Measurements from ENCODE around the gene SH2D1A. TPM values are rescaled to one million over a fixed set of nuclear protein-coding genes. Genes with fewer than 3 reads are reported as not detected.

Gene SH2D1A
- total RNA-seq, 4 donors from 2014 or later, result not detected

DNA sequence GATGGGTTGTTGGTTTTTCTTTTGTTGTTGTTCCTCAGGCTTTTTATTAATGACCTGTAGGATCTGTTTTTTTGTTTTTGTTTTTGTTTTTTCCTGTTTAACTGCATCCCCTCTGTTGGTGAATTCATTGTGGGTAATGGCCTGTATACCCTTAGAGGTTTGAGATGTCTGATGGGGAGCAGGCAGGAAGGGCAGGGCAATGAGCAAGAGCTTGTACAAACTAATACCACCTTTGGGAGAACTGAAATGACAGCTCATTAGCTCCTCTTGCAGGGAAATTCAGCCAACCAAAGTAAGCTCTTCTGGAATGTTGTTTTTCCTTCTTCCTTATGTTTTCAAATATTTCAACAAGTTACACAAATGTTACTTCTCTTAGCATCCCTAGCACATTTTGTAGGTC is 23.4 kb downstream of the SH2D1A start:
- no peaks in the 10 kb centered on the region for H3K4me1 ChIP-seq
- no peak overlapping the region for H3K27ac ChIP-seq
- TF ChIP-seq, protein P1, sequence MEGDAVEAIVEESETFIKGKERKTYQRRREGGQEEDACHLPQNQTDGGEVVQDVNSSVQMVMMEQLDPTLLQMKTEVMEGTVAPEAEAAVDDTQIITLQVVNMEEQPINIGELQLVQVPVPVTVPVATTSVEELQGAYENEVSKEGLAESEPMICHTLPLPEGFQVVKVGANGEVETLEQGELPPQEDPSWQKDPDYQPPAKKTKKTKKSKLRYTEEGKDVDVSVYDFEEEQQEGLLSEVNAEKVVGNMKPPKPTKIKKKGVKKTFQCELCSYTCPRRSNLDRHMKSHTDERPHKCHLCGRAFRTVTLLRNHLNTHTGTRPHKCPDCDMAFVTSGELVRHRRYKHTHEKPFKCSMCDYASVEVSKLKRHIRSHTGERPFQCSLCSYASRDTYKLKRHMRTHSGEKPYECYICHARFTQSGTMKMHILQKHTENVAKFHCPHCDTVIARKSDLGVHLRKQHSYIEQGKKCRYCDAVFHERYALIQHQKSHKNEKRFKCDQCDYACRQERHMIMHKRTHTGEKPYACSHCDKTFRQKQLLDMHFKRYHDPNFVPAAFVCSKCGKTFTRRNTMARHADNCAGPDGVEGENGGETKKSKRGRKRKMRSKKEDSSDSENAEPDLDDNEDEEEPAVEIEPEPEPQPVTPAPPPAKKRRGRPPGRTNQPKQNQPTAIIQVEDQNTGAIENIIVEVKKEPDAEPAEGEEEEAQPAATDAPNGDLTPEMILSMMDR (IDR thresholded peaks at IDR 0.05 in 4 of 5, conservative IDR thresholded peaks at IDR 0.05 in 1 of 5), result no peak
- TF ChIP-seq POLR2A (IDR thresholded peaks at IDR 0.05), result no peak
- in situ Hi-C loops (cut with MboI; ENCODE audit: low sequenced_read_pairs in 4 of 4) (no loop called here), intact Hi-C loops (cut with DNase I; ENCODE audit: low total_unique reads) (no loop called here)
- no peaks in the 10 kb centered on the region for H3K9me3 ChIP-seq
- ATAC-seq (no peak), DNase-seq (no peak)
- no peaks in the 10 kb centered on the region for H3K36me3 ChIP-seq
- H3K27me3 ChIP-seq, result no peaks in the 10 kb centered on the region
- H3K4me3 ChIP-seq, result no peak overlapping the region

DNA sequence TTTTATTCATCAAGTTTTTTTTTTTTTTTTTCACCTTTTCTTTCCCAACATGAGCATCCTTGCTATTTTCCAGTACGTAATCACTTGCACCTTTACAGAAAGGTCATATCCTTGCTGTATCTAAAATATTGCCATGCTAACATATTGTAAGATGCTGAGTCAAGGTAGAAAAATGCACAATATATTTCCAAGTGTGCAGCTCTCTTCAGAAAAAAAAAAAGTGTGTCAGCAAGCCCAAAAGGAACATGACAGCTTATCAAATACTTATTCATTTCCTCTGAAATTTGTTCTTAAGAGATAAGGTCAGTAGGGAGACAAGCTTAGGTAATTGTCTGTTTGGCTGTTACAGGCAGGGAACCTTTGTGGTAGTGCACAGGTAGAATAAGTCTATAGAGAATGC is 27.0 kb downstream of the SH2D1A start:
- ATAC-seq (no peak), DNase-seq (no peak)
- intact Hi-C loops (cut with DNase I; ENCODE audit: low total_unique reads) (no loop called here), in situ Hi-C loops (cut with MboI; ENCODE audit: low sequenced_read_pairs in 4 of 4) (no loop called here)
- Histone ChIP-seq H3K27me3 (no peaks in the 10 kb centered on the region), H3K36me3 (no peaks in the 10 kb centered on the region), H3K9me3 (no peaks in the 10 kb centered on the region), H3K4me3 (no peak overlapping the region), H3K27ac (no peak overlapping the region), H3K4me1 (no peaks in the 10 kb centered on the region)
- TF ChIP-seq, protein P1 (IDR thresholded peaks at IDR 0.05 in 4 of 5, conservative IDR thresholded peaks at IDR 0.05 in 1 of 5), result no peak
- TF ChIP-seq POLR2A (IDR thresholded peaks at IDR 0.05), result no peak

DNA sequence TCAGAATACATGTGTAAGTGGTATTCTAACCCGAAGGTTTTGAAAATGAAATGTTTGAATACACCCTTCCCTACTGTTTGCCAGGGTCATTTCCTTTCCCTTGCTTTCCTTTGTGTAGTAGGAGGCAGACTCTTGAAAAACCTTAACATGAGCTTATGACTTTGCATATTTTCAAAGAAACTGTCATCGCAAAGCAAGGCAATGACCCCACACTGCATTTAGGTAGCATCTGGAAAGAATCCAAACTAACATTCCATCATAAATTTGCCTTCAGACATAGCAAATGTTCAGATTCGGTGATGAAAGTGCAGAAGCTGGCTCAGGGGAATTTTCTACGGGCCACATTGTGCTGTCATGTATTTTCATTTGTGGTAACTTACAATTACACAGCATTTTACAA is 32.3 kb downstream of the SH2D1A start:
- Histone ChIP-seq H3K4me3 (no peak overlapping the region), H3K36me3 (no peaks in the 10 kb centered on the region), H3K27ac (no peak overlapping the region), H3K27me3 (no peaks in the 10 kb centered on the region), H3K9me3 (no peaks in the 10 kb centered on the region), H3K4me1 (no peaks in the 10 kb centered on the region)
- intact Hi-C loops (cut with DNase I; ENCODE audit: low total_unique reads) (no loop called here), in situ Hi-C loops (cut with MboI; ENCODE audit: low sequenced_read_pairs in 4 of 4) (no loop called here)
- no peak for DNase-seq
- TF ChIP-seq POLR2A (IDR thresholded peaks at IDR 0.05), result no peak
- TF ChIP-seq, protein P1 (IDR thresholded peaks at IDR 0.05 in 4 of 5, conservative IDR thresholded peaks at IDR 0.05 in 1 of 5), result no peak
- no peak for ATAC-seq

DNA sequence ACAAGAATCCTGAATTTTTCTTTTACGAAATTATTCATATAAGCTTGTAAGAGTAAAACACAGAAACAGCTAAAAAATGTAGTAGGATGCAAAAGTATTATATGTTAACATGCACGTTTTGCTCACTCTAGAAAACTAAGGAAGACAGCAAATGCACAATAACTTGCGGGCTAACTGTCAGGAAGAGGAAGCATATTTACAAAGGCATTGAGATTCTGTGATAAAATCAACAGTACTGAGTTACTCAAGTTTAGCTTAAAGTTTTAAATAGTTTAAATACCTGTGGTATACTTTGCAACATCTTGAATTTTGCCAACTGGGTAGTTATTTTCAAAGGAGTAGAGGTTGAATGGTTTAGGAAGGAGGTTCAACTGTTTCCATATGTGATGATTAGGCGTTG is 37.0 kb downstream of the SH2D1A start:
- H3K4me3 ChIP-seq, result no peak overlapping the region
- H3K36me3 ChIP-seq, result no peaks in the 10 kb centered on the region
- in situ Hi-C loops (cut with MboI; ENCODE audit: low sequenced_read_pairs in 4 of 4) (no loop called here), intact Hi-C loops (cut with DNase I; ENCODE audit: low total_unique reads) (no loop called here)
- H3K27ac ChIP-seq, result no peak overlapping the region
- no peak for ATAC-seq
- no peak for DNase-seq
- H3K9me3 ChIP-seq, result no peaks in the 10 kb centered on the region
- H3K4me1 ChIP-seq, result no peaks in the 10 kb centered on the region
- no peak for TF ChIP-seq POLR2A (IDR thresholded peaks at IDR 0.05)
- TF ChIP-seq, protein P1 (IDR thresholded peaks at IDR 0.05 in 4 of 5, conservative IDR thresholded peaks at IDR 0.05 in 1 of 5), result no peak
- H3K27me3 ChIP-seq, result no peaks in the 10 kb centered on the region

DNA sequence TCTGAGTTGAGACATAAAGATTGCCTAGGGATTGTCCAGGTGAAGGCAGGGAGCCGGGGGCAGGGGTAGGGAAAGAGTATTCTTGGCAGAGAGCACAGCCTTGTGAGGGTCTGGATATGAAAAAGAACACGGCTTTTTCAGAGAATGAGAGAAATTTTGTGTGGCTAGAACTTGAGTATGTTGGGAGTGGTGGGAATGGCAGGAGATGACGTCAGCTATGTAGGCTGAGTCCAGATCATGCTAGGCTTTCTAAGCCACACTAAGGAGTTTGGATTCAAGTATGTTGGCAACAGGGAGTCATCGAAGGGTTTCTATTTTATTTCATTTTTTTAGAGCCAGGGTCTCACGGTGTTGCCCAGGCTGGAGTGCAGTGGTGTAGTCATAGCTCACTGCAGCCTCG is 40.0 kb downstream of the SH2D1A start:
- H3K4me3 ChIP-seq, result no peak overlapping the region
- no peaks in the 10 kb centered on the region for H3K27me3 ChIP-seq
- H3K27ac ChIP-seq, result no peak overlapping the region
- intact Hi-C loops (cut with DNase I; ENCODE audit: low total_unique reads), result no loop called here
- TF ChIP-seq, protein P1 (IDR thresholded peaks at IDR 0.05 in 4 of 5, conservative IDR thresholded peaks at IDR 0.05 in 1 of 5), result no peak
- TF ChIP-seq POLR2A (IDR thresholded peaks at IDR 0.05), result no peak
- DNase-seq, result no peak
- no peak for ATAC-seq
- in situ Hi-C loops (cut with MboI; ENCODE audit: low sequenced_read_pairs in 4 of 4), result no loop called here
- H3K9me3 ChIP-seq, result no peaks in the 10 kb centered on the region
- no peaks in the 10 kb centered on the region for H3K36me3 ChIP-seq
- no peaks in the 10 kb centered on the region for H3K4me1 ChIP-seq
